ENCODE results near the gene EHD1.

EHD1 gene

GRCh38 chr11:64857485-64857884 is 20.9 kb downstream of the EHD1 start:
- H3K14ac ChIP-seq (ENCODE audit: low read length) = no peak overlapping the region
- H2AFZ ChIP-seq (ENCODE audit: insufficient read depth, low read length, poor library complexity) = no peak overlapping the region
- peaks cover 41 to 49% of the 10 kb centered on the region in 2 experiments for H3K36me3 ChIP-seq (ENCODE audit: control insufficient read depth in 1 of 2, insufficient read depth in 2 of 2, low read length in 2 of 2)
- H4K12ac ChIP-seq (ENCODE audit: low read depth, low read length) = no peak overlapping the region
- H3K4me2 ChIP-seq (ENCODE audit: low read length) = no peak overlapping the region
- H3K9me3 ChIP-seq (ENCODE audit: insufficient read depth, low read depth, low read length) = peaks cover 2% of the 10 kb centered on the region
- peaks cover 2% of the 10 kb centered on the region for H3K79me2 ChIP-seq (ENCODE audit: control insufficient read depth, insufficient read depth, low read length, poor library complexity)
- peaks cover 12% of the 10 kb centered on the region for H3K79me1 ChIP-seq (ENCODE audit: low read length)
- H4K91ac ChIP-seq (ENCODE audit: low read depth, low read length) = no peak overlapping the region
- peaks cover 24 to 25% of the 10 kb centered on the region in 2 experiments for H3K4me1 ChIP-seq (ENCODE audit: control insufficient read depth in 1 of 2, insufficient read depth in 2 of 2, low read length in 2 of 2)
- no peak overlapping the region for H3K9ac ChIP-seq (ENCODE audit: low read length)
- no peak overlapping the region for H3K4me3 ChIP-seq (ENCODE audit: low read depth, low read length)
- H3K27ac ChIP-seq (ENCODE audit: low read depth, low read length) = no peak overlapping the region
- DNase-seq = no peak
- H4K8ac ChIP-seq (ENCODE audit: low read depth, low read length) = no peak overlapping the region
- H3K4ac ChIP-seq (ENCODE audit: low read depth, low read length) = no peak overlapping the region
- no peak overlapping the region for H3K23ac ChIP-seq (ENCODE audit: low read length)
- no peak overlapping the region for H2AK5ac ChIP-seq (ENCODE audit: low read length)
- H2BK5ac ChIP-seq (ENCODE audit: low read depth, low read length, poor library complexity) = no peak overlapping the region
- H3K18ac ChIP-seq (ENCODE audit: low read length) = no peak overlapping the region
- H2BK120ac ChIP-seq (ENCODE audit: insufficient read depth, low read length, poor library complexity) = no peak overlapping the region
- WGBS (ENCODE audit: extremely low coverage, insufficient coverage, insufficient read length) = no CpG with 5 or more reads among the region's 6 CpGs
- H2BK12ac ChIP-seq (ENCODE audit: low read length) = no peak overlapping the region
- no peaks in the 10 kb centered on the region for H3K27me3 ChIP-seq (ENCODE audit: insufficient read depth, low read length)

GRCh38 chr11:64856382-64857227 is 21.8 kb downstream of the EHD1 start:
- Histone ChIP-seq H3K4me1 (ENCODE audit: control insufficient read depth in 1 of 2, insufficient read depth in 2 of 2, low read length in 2 of 2) (peaks cover 24 to 25% of the 10 kb centered on the region in 2 experiments), H3K4ac (ENCODE audit: low read depth, low read length) (no peak overlapping the region), H2AK5ac (ENCODE audit: low read length) (no peak overlapping the region), H2BK5ac (ENCODE audit: low read depth, low read length, poor library complexity) (no peak overlapping the region), H3K27ac (ENCODE audit: low read depth, low read length) (peak overlapping the region; percentile 35), H3K9me3 (ENCODE audit: insufficient read depth, low read depth, low read length) (peaks cover 2% of the 10 kb centered on the region), H3K79me2 (ENCODE audit: control insufficient read depth, insufficient read depth, low read length, poor library complexity) (peaks cover 2% of the 10 kb centered on the region), H3K4me2 (ENCODE audit: low read length) (peak overlapping the region; percentile 19), H3K23ac (ENCODE audit: low read length) (no peak overlapping the region), H3K36me3 (ENCODE audit: control insufficient read depth in 1 of 2, insufficient read depth in 2 of 2, low read length in 2 of 2) (peaks cover 47 to 52% of the 10 kb centered on the region in 2 experiments), H4K8ac (ENCODE audit: low read depth, low read length) (no peak overlapping the region), H3K4me3 (ENCODE audit: low read depth, low read length) (no peak overlapping the region), H3K27me3 (ENCODE audit: insufficient read depth, low read length) (no peaks in the 10 kb centered on the region), H3K14ac (ENCODE audit: low read length) (no peak overlapping the region), H3K18ac (ENCODE audit: low read length) (no peak overlapping the region), H4K91ac (ENCODE audit: low read depth, low read length) (peak overlapping the region; percentile 16), H3K9ac (ENCODE audit: low read length) (no peak overlapping the region), H2BK120ac (ENCODE audit: insufficient read depth, low read length, poor library complexity) (no peak overlapping the region), H2AFZ (ENCODE audit: insufficient read depth, low read length, poor library complexity) (no peak overlapping the region), H3K79me1 (ENCODE audit: low read length) (peaks cover 12% of the 10 kb centered on the region), H4K12ac (ENCODE audit: low read depth, low read length) (no peak overlapping the region), H2BK12ac (ENCODE audit: low read length) (peak overlapping the region; percentile 35)
- WGBS (ENCODE audit: extremely low coverage, insufficient coverage, insufficient read length) = no CpG with 5 or more reads among the region's 20 CpGs
- peak; percentile 96 to 99 for DNase-seq

GRCh38 chr11:64855596-64856304 is 22.7 kb downstream of the EHD1 start:
- H3K23ac ChIP-seq (ENCODE audit: low read length) = no peak overlapping the region
- peaks cover 2% of the 10 kb centered on the region for H3K9me3 ChIP-seq (ENCODE audit: insufficient read depth, low read depth, low read length)
- H3K9ac ChIP-seq (ENCODE audit: low read length) = no peak overlapping the region
- 100% methylated on average over 4 of the region's 22 CpGs for WGBS (ENCODE audit: extremely low coverage, insufficient coverage, insufficient read length)
- no peak overlapping the region for H3K4me3 ChIP-seq (ENCODE audit: low read depth, low read length)
- H3K4me1 ChIP-seq (ENCODE audit: control insufficient read depth in 1 of 2, insufficient read depth in 2 of 2, low read length in 2 of 2) = peaks cover 24 to 25% of the 10 kb centered on the region in 2 experiments
- no peak for DNase-seq
- H3K27me3 ChIP-seq (ENCODE audit: insufficient read depth, low read length) = no peaks in the 10 kb centered on the region
- H3K36me3 ChIP-seq (ENCODE audit: control insufficient read depth in 1 of 2, insufficient read depth in 2 of 2, low read length in 2 of 2) = peaks cover 47 to 52% of the 10 kb centered on the region in 2 experiments
- no peak overlapping the region for H4K8ac ChIP-seq (ENCODE audit: low read depth, low read length)
- no peak overlapping the region for H2AFZ ChIP-seq (ENCODE audit: insufficient read depth, low read length, poor library complexity)
- peak overlapping the region; percentile 17 for H3K18ac ChIP-seq (ENCODE audit: low read length)
- H2BK12ac ChIP-seq (ENCODE audit: low read length) = peak overlapping the region; percentile 5
- peak overlapping the region; percentile 1 for H3K14ac ChIP-seq (ENCODE audit: low read length)
- peaks cover 2% of the 10 kb centered on the region for H3K79me2 ChIP-seq (ENCODE audit: control insufficient read depth, insufficient read depth, low read length, poor library complexity)
- H4K12ac ChIP-seq (ENCODE audit: low read depth, low read length) = no peak overlapping the region
- H2AK5ac ChIP-seq (ENCODE audit: low read length) = no peak overlapping the region
- no peak overlapping the region for H2BK120ac ChIP-seq (ENCODE audit: insufficient read depth, low read length, poor library complexity)
- H2BK5ac ChIP-seq (ENCODE audit: low read depth, low read length, poor library complexity) = no peak overlapping the region
- H4K91ac ChIP-seq (ENCODE audit: low read depth, low read length) = peak overlapping the region; percentile 23
- peak overlapping the region; percentile 13 for H3K27ac ChIP-seq (ENCODE audit: low read depth, low read length)
- H3K79me1 ChIP-seq (ENCODE audit: low read length) = peaks cover 12% of the 10 kb centered on the region
- H3K4ac ChIP-seq (ENCODE audit: low read depth, low read length) = no peak overlapping the region
- no peak overlapping the region for H3K4me2 ChIP-seq (ENCODE audit: low read length)

- H3K79me1 ChIP-seq (ENCODE audit: low read length) = peaks cover 12% of the 10 kb centered on the region
Observed at GRCh38 chr11:64854534-64855502, 23.6 kb downstream of the EHD1 start.

More at GRCh38 chr11:64854534-64855502, 23.6 kb downstream of the EHD1 start:
- H3K4ac ChIP-seq (ENCODE audit: low read depth, low read length) = no peak overlapping the region
- peaks cover 2% of the 10 kb centered on the region for H3K9me3 ChIP-seq (ENCODE audit: insufficient read depth, low read depth, low read length)
- H3K27me3 ChIP-seq (ENCODE audit: insufficient read depth, low read length) = no peaks in the 10 kb centered on the region
- peak; percentile 94 to 97 for DNase-seq
- H3K4me3 ChIP-seq (ENCODE audit: low read depth, low read length) = no peak overlapping the region
- no peak overlapping the region for H3K23ac ChIP-seq (ENCODE audit: low read length)
- no peak overlapping the region for H2BK120ac ChIP-seq (ENCODE audit: insufficient read depth, low read length, poor library complexity)
- whole genome bisulfite sequencing (ENCODE audit: extremely low coverage, insufficient coverage, insufficient read length) = no CpG with 5 or more reads among the region's 45 CpGs
- H3K18ac ChIP-seq (ENCODE audit: low read length) = peak overlapping the region; percentile 20
- H3K9ac ChIP-seq (ENCODE audit: low read length) = no peak overlapping the region
- H2AK5ac ChIP-seq (ENCODE audit: low read length) = peak overlapping the region; percentile 26
- H4K91ac ChIP-seq (ENCODE audit: low read depth, low read length) = peak overlapping the region; percentile 30
- H3K14ac ChIP-seq (ENCODE audit: low read length) = peak overlapping the region; percentile 35
- H3K36me3 ChIP-seq (ENCODE audit: control insufficient read depth in 1 of 2, insufficient read depth in 2 of 2, low read length in 2 of 2) = peaks cover 40 to 47% of the 10 kb centered on the region in 2 experiments
- H3K4me1 ChIP-seq (ENCODE audit: control insufficient read depth in 1 of 2, insufficient read depth in 2 of 2, low read length in 2 of 2) = peaks cover 24 to 25% of the 10 kb centered on the region in 2 experiments
- peak overlapping the region; percentile 13 for H3K27ac ChIP-seq (ENCODE audit: low read depth, low read length)
- peaks cover 2% of the 10 kb centered on the region for H3K79me2 ChIP-seq (ENCODE audit: control insufficient read depth, insufficient read depth, low read length, poor library complexity)
- peak overlapping the region; percentile 8 for H3K4me2 ChIP-seq (ENCODE audit: low read length)
- no peak overlapping the region for H4K12ac ChIP-seq (ENCODE audit: low read depth, low read length)
- H2BK12ac ChIP-seq (ENCODE audit: low read length) = peak overlapping the region; percentile 20
- H2BK5ac ChIP-seq (ENCODE audit: low read depth, low read length, poor library complexity) = peak overlapping the region; percentile 2
- H4K8ac ChIP-seq (ENCODE audit: low read depth, low read length) = peak overlapping the region; percentile 2
- H2AFZ ChIP-seq (ENCODE audit: insufficient read depth, low read length, poor library complexity) = no peak overlapping the region
